Measurements from ENCODE around the gene VWF.

The VWF gene

DNA sequence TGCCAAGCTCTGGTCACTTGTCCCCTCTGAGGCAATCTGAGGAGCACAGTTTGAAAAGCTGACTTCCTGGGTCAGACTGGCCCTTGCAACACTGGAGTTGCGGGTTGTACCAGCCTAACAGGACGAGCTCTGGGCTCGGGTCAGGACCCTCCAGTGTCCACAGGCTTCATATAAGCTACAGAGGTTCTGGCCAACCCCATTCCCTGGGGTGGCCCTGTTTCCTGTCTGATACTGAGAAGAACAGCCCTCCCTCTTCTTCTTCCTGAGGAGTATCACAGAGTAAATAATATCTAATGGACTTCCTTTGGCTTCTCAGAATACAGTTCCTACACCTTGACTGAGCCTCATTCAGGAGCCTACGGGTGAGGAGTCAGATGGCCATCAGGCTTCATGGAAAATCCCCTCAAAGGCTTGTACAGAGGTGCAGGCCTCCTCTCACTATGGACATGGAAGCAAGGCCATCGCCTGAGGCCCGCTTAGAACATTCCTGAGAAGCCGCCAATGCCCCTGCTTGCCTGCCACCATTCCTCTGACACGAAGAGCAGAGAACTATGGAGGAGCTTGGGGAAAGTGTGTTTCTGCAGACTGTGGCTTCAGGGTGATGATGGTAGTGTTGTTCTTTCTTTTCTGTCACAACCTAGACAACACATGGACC, 150.9 kb downstream of the VWF start:
- TF ChIP-seq, protein P1, sequence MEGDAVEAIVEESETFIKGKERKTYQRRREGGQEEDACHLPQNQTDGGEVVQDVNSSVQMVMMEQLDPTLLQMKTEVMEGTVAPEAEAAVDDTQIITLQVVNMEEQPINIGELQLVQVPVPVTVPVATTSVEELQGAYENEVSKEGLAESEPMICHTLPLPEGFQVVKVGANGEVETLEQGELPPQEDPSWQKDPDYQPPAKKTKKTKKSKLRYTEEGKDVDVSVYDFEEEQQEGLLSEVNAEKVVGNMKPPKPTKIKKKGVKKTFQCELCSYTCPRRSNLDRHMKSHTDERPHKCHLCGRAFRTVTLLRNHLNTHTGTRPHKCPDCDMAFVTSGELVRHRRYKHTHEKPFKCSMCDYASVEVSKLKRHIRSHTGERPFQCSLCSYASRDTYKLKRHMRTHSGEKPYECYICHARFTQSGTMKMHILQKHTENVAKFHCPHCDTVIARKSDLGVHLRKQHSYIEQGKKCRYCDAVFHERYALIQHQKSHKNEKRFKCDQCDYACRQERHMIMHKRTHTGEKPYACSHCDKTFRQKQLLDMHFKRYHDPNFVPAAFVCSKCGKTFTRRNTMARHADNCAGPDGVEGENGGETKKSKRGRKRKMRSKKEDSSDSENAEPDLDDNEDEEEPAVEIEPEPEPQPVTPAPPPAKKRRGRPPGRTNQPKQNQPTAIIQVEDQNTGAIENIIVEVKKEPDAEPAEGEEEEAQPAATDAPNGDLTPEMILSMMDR (IDR thresholded peaks at IDR 0.05; ENCODE audit: low read depth, low read length, missing control alignments) = no peak
- no peak overlapping the region for H3K4me3 ChIP-seq (ENCODE audit: low read depth, low read length)

DNA sequence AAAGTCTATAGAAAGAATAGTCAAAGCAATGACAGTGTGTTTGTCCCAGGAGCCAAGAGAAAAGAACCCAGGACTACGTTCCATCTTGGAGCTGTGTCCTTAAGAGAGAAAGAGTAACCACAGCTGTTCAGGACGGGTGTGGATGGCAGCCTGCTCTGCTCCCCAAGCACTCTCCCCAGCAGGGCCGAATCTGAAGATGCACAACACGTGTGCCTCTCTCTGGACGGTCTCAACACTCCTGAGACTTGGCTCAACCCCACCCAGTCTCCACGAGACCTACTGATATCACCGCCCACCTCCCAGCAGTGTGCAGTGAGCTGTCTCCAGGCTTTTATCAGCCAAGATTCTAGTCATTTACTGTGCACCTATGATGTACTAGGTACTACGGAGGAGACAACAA, 152.1 kb downstream of the VWF start:
- DNase-seq (ENCODE audit: low read depth) = no peak
- no peak overlapping the region for H3K4me3 ChIP-seq (ENCODE audit: low read depth, low read length)
- TF ChIP-seq, protein P1 (IDR thresholded peaks at IDR 0.05; ENCODE audit: low read depth, low read length, missing control alignments) = no peak

More for the DNA sequence above, 150.9 kb downstream of the VWF start:
- no peak for DNase-seq (ENCODE audit: low read depth)

DNA sequence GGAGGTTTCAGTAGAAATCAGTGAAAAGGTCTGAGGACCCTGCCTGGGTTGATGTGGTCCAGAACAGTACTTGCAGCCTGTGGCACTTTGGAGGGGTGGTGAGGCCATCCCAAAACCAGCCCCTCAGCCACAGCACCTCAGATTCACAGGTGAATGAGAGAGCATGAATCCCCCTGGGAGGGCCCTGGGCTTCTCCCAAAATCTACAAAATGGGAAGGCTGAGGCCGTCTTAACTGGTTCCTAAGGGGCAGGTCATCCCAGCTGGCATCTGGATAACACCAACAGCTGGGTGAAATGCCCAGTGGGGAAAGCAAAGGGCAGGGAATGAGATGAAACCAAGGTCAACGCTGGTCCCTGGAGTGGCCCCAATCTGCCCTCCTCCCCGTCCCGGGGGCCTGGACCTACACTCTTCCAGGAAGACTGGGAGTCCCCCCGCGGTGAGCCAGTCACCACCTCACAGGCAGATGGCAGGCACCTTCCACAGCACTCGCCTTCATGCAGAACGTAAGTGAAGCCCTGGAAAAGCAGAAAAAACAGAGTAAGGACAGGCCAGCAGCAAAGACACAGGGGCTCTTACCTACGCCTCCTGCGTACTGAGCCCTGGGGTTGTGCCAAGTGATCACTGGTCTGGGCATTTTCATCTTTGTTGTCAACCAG, 153.1 kb downstream of the VWF start:
- no peak overlapping the region for H3K4me3 ChIP-seq (ENCODE audit: low read depth, low read length)
- no peak for DNase-seq (ENCODE audit: low read depth)
- TF ChIP-seq, protein P1 (IDR thresholded peaks at IDR 0.05; ENCODE audit: low read depth, low read length, missing control alignments) = no peak

DNA sequence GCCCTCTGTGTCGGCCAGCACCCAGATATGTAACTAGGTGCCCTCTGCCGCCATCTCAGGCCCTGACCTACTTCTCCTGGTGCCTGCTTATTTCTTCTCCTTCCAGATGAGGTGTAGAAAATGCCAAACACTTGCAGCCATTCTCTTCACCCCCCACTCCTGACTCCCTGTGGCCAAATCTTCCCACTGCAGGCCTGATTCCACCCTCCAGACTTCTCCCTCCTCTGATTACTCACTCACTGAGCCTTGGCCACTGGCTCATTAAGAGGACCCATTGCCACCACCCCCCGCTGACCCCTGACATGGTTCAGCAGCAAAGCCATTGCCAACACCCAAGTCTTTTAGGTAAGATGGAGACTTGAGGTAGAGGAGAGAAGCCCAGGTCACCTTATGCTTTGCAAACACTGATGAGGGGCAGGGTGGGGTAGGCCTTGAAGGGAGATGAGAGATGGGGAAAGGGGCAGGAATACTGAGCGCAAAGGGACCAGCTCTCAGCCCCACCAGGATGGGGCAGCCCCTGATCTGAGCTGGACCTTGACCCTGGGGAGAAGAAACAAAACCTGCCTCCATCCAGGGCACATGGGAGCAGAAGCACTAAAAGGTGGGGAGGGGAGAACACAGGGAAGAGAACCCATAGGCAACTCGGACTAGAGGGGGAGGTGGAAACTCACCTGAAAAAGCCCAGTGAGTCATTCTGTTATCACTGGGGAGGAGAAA, 154.3 kb downstream of the VWF start:
- no peak overlapping the region for H3K4me3 ChIP-seq (ENCODE audit: low read depth, low read length)
- no peak for DNase-seq (ENCODE audit: low read depth)
- TF ChIP-seq, protein P1 (IDR thresholded peaks at IDR 0.05; ENCODE audit: low read depth, low read length, missing control alignments) = no peak

DNA sequence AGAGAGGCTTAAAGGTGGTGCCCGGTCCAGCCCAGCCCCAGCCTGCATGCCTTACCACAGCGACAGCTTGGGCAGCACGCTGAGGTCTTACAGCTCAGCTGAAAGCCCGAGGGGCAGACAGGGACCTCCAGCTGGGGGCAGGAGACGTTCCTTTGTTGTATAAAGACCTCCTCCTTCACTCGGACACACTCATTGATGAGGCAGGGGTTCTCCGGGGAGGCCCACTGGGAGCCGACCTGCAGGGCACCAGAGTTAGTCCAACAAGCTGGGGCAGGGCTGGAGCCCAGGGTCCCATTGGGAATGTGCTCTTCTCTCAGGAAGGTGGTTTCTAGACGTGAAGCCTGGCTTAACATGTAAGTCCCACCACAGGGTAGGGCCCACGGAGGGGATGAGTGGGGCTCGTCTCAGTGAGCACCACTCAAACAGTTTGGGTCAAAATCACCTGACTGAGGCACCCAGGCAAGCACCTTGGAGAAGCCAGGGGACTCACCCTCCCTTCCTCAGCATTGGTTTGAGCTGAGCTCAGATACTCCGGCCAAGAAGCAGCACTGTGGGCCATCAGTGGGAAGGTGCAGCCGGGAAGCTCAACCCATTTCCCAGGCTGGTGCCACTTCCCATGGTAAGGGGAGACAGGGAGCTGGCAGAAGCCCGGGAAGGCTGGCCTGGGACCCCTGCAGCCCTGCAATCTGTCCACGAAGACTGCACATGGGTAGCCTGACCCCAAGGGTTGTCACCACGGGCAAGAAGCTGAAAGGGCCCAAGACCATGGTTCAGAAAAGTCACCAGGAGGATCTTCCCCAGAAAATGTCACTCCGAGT, 155.1 kb downstream of the VWF start:
- TF ChIP-seq, protein P1 (IDR thresholded peaks at IDR 0.05; ENCODE audit: low read depth, low read length, missing control alignments) = no peak
- no peak overlapping the region for H3K4me3 ChIP-seq (ENCODE audit: low read depth, low read length)
- DNase-seq (ENCODE audit: low read depth) = no peak

DNA sequence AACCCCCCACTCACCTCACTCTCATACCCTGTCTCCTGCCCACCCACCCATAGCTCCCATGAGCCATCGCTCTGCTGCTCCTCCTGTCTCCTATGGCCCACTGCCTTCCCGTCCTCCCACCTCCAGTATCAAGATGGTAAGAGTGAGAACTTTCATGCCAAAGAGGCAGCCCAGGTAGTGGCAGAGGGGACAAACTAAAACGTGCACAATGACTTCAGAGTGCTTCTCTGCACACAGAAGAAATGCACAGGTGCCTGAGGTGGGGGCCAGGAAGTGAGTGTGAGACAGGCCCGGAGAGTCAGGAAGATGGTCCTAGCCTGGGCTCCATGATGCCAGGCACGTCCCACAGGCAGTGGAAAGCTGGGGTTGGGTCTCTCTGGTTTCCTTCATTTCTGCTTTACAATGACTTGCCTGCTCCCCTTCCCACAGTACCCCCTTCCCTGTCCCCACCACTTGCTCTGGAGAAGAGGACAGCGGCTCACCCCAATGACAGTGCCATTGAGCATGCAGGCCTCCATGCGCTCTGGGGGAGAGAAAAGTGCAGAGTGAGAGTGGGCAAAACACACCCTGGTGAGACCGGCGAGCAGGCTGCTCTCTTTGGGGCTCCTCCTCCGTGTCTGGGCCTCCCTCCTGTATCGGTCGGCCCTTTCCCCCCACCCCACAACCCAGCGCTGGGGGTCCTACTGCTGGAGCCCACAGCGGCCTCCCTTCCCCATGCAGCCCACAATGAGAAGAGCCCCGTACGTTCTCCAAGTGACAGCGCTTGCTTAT, 156.6 kb downstream of the VWF start:
- no peak overlapping the region for H3K4me3 ChIP-seq (ENCODE audit: low read depth, low read length)
- TF ChIP-seq, protein P1 (IDR thresholded peaks at IDR 0.05; ENCODE audit: low read depth, low read length, missing control alignments) = no peak
- DNase-seq (ENCODE audit: low read depth) = no peak
